Cardiac fibroblast (primary cell): Measurements from ENCODE around the gene NEK6.

ENCODE experiments used
- DNase-seq, 2 donors: peaks; one replicate each; pipeline versions ENCODE4 v3.0.0 to v3.0.0-alpha.2; 2010; ENCODE audit warnings: low read depth in 2 of 2
- H3K4me3 ChIP-seq, 2 donors: replicated peaks in 1 of 2; 1 replicate in 1 of 2; 2 replicates in 1 of 2; pipeline ENCODE4 v1.5.1; 2011; ENCODE audit warnings: low read depth in 2 of 2, low read length in 2 of 2, mild to moderate bottlenecking in 2 of 2, moderate library complexity in 1 of 2
- CTCF ChIP-seq: IDR thresholded peaks from one replicate; pipeline ENCODE4 v1.5.1; 2011; ENCODE audit warnings: low read depth, mild to moderate bottlenecking, low read length, inconsistent platforms

Gene NEK6

GRCh38 chr9:124347968-124348358, 90.2 kb downstream of the NEK6 start:
- no peak for TF ChIP-seq CTCF
- DNase-seq, result no peak
- H3K4me3 ChIP-seq, result no peak overlapping the region

GRCh38 chr9:124348363-124348762, 90.6 kb downstream of the NEK6 start:
- no peak for DNase-seq
- TF ChIP-seq CTCF, result no peak
- H3K4me3 ChIP-seq, result no peak overlapping the region

- no peak for DNase-seq
- no peak for TF ChIP-seq CTCF
- H3K4me3 ChIP-seq, result no peak overlapping the region
These were observed 91.1 kb downstream of the NEK6 start for GRCh38 chr9:124348831-124349230.

- H3K4me3 ChIP-seq, result no peak overlapping the region
- TF ChIP-seq CTCF, result no peak
- no peak for DNase-seq
These were observed 91.5 kb downstream of the NEK6 start for GRCh38 chr9:124349267-124349666.

GRCh38 chr9:124349675-124350493, 92.1 kb downstream of the NEK6 start:
- no peak for TF ChIP-seq CTCF
- no peak overlapping the region for H3K4me3 ChIP-seq
- no peak for DNase-seq

- no peak overlapping the region for H3K4me3 ChIP-seq
- no peak for TF ChIP-seq CTCF
- DNase-seq, result no peak
These were observed 92.9 kb downstream of the NEK6 start for GRCh38 chr9:124350494-124351263.
